ENCODE data around the gene KDM5B. TPM values are rescaled to one million over a fixed set of nuclear protein-coding genes. Genes with fewer than 3 reads are reported as not detected.
A peak's percentile ranks its signal among the peaks of the same experiment; 100 is the strongest.
"Not testable (repeated sequence)": the region's sequence is repeated elsewhere in the genome, so short reads cannot be mapped to it uniquely, and the experiment has no call there.

The KDM5B gene
- total RNA-seq, 1 experiment from 2014 or later = 61.0 TPM

GRCh38 chr1:202791077-202791747, 17.0 kb downstream of the KDM5B start:
- no peak for DNase-seq (ENCODE audit: low read depth)

- DNase-seq (ENCODE audit: low read depth) = no peak
Observed at GRCh38 chr1:202788800-202789199, 19.4 kb downstream of the KDM5B start.

- DNase-seq (ENCODE audit: low read depth) = no peak
Observed at GRCh38 chr1:202786804-202787203, 21.4 kb downstream of the KDM5B start.

GRCh38 chr1:202781180-202781579, 27.0 kb downstream of the KDM5B start:
- DNase-seq (ENCODE audit: low read depth) = no peak

- no peak for DNase-seq (ENCODE audit: low read depth)
Observed at GRCh38 chr1:202770135-202770534, 38.1 kb downstream of the KDM5B start.

- no peak for DNase-seq (ENCODE audit: low read depth)
Observed at GRCh38 chr1:202765721-202766120, 42.5 kb downstream of the KDM5B start.

GRCh38 chr1:202762019-202762418, 46.2 kb downstream of the KDM5B start:
- no peak for DNase-seq (ENCODE audit: low read depth)

GRCh38 chr1:202760589-202760988, 47.6 kb downstream of the KDM5B start:
- DNase-seq (ENCODE audit: low read depth) = no peak

GRCh38 chr1:202756391-202756790, 51.8 kb downstream of the KDM5B start:
- DNase-seq (ENCODE audit: low read depth) = no peak

- no peak for DNase-seq (ENCODE audit: low read depth)
Observed at GRCh38 chr1:202754293-202754692, 53.9 kb downstream of the KDM5B start.

- DNase-seq (ENCODE audit: low read depth) = peak; percentile 4
Observed at GRCh38 chr1:202752774-202753173, 55.4 kb downstream of the KDM5B start.

- DNase-seq (ENCODE audit: low read depth) = no peak
Observed at GRCh38 chr1:202750761-202751160, 57.5 kb downstream of the KDM5B start.

- no peak for DNase-seq (ENCODE audit: low read depth)
Observed at GRCh38 chr1:202750024-202750423, 58.2 kb downstream of the KDM5B start.

GRCh38 chr1:202745323-202745888, 62.8 kb downstream of the KDM5B start:
- no peak for DNase-seq (ENCODE audit: low read depth)

- not testable (repeated sequence) for DNase-seq (ENCODE audit: low read depth)
Observed at GRCh38 chr1:202744770-202745169, 63.5 kb downstream of the KDM5B start.

GRCh38 chr1:202742496-202742895, 65.7 kb downstream of the KDM5B start:
- DNase-seq (ENCODE audit: low read depth) = no peak

- no peak for DNase-seq (ENCODE audit: low read depth)
Observed at GRCh38 chr1:202733251-202733650, 75.0 kb downstream of the KDM5B start.

- no peak for DNase-seq (ENCODE audit: low read depth)
Observed at GRCh38 chr1:202728951-202729350, 79.3 kb downstream of the KDM5B start.

GRCh38 chr1:202725526-202725925, 82.7 kb downstream of the KDM5B start:
- DNase-seq (ENCODE audit: low read depth) = no peak

- no peak for DNase-seq (ENCODE audit: low read depth)
Observed at GRCh38 chr1:202723708-202724107, 84.5 kb downstream of the KDM5B start.

- not testable (repeated sequence) for DNase-seq (ENCODE audit: low read depth)
Observed at GRCh38 chr1:202723046-202723445, 85.2 kb downstream of the KDM5B start.

GRCh38 chr1:202716654-202717053, 91.6 kb downstream of the KDM5B start:
- no peak for DNase-seq (ENCODE audit: low read depth)

- not testable (repeated sequence) for DNase-seq (ENCODE audit: low read depth)
Observed at GRCh38 chr1:202714202-202714601, 94.0 kb downstream of the KDM5B start.

GRCh38 chr1:202713110-202713509, 95.1 kb downstream of the KDM5B start:
- DNase-seq (ENCODE audit: low read depth) = no peak
